H1 (cell line): Measurements from ENCODE around the gene SMG7. TPM values are rescaled to one million over a fixed set of nuclear protein-coding genes. Genes with fewer than 3 reads are reported as not detected.

Experiments used
- SIRT6 ChIP-seq: IDR thresholded peaks from one replicate; pipeline ENCODE4 v1.7.1; 2012; ENCODE audit warnings: low read length, inconsistent platforms
- polyA plus RNA-seq, 7 experiments: library from polyadenylated mRNA; depleted of rRNA in 3 of 7; stranded (reverse) in 5 of 7; unstranded in 2 of 7; fragments of >200 nt in 5 of 7; fragments of 200-250 nt in 2 of 7; gene quantifications; 1 replicate in 5 of 7; 2 replicates in 1 of 7; 4 replicates in 1 of 7; pipeline versions ENCODE4 v1.2.1 to v1.2.3, GENCODE V29; 2011 to 2013; ENCODE audit warnings: missing spikeins in 2 of 7, mixed read lengths in 2 of 7
- total RNA-seq: library from RNA; stranded (reverse); fragmentation: NEBNext Ultra II Directional; extraction: Animal tissue kit (Norgen Biotek cat#: 25700); gene quantifications from 2 replicates; pipeline ENCODE4 v1.2.1, GENCODE V29; 2021

SMG7 gene
- total and polyA plus RNA-seq, 2 of the 8 experiments (the other 6 are each of a cell fraction or from before 2014, with no cell fraction given) = 39.3 to 65.6 TPM

GRCh38 chr1:183512450-183512849 lies 40.2 kb downstream of the SMG7 start (continued):
- TF ChIP-seq SIRT6 = no peak
